ENCODE measurements around the gene MOSMO. TPM values are rescaled to one million over a fixed set of nuclear protein-coding genes. Genes with fewer than 3 reads are reported as not detected.
"Not testable (repeated sequence)": the region's sequence is repeated elsewhere in the genome, so short reads cannot be mapped to it uniquely, and the experiment has no call there.

Gene MOSMO
- total RNA-seq, 1 donor from 2014 or later: 11.4 TPM

DNA sequence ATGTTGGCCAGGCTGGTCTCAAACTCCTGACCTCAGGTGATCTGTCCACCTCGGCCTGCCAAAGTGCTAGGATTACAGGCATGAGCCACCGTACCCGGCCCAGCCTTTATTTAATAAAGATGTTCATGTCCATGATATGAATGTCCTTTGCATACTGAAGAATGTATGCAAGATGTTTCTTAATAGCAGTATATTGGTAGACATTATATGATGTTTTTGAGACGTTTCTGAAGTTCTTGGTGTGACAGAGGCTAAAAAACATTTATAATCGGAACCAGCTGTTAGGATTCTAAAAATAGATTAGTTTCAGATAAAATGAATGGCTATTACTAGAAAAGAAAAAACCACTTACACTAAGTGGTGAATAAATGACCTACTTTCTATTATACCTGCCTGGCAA lies 18.8 kb upstream of the MOSMO start:
- Mint-ChIP-seq H3K27ac (no peak overlapping the region), H3K36me3 (ENCODE audit: low read depth) (peaks cover 22% of the 10 kb centered on the region), H3K27me3 (ENCODE audit: low read depth) (peaks cover 2% of the 10 kb centered on the region), H3K9me3 (no peaks in the 10 kb centered on the region), H3K4me3 (ENCODE audit: low read depth) (no peak overlapping the region), H3K4me1 (ENCODE audit: low read depth) (peaks cover 25% of the 10 kb centered on the region)
- intact Hi-C loops (cut with micrococcal nuclease): no loop called here
- no peak for DNase-seq (ENCODE audit: low spot score)

DNA sequence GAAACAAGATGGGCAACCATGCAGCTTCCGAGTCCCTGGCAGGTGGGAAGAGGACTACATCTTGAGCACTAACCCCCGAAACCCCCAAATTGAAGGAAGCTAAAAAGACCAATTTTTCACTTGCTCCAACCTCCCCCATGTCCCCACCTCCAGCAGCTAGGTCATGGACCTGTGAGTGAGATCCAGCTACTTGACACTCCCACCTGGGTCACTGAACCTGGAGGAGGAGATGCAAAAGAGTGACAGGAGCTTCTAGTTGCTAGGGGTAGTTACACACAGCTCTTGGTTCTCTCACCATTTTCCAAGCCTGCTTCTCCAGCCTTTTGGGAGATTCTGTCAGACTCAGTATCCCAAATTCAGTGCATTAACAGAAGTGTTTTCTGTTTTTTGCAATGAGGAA lies 18.2 kb upstream of the MOSMO start:
- no peaks in the 10 kb centered on the region for H3K9me3 Mint-ChIP-seq
- no peak overlapping the region for H3K4me3 Mint-ChIP-seq (ENCODE audit: low read depth)
- peaks cover 2% of the 10 kb centered on the region for H3K27me3 Mint-ChIP-seq (ENCODE audit: low read depth)
- intact Hi-C loops (cut with micrococcal nuclease): no loop called here
- DNase-seq (ENCODE audit: low spot score): no peak
- no peak overlapping the region for H3K27ac Mint-ChIP-seq
- peaks cover 16% of the 10 kb centered on the region for H3K36me3 Mint-ChIP-seq (ENCODE audit: low read depth)
- peaks cover 25% of the 10 kb centered on the region for H3K4me1 Mint-ChIP-seq (ENCODE audit: low read depth)

DNA sequence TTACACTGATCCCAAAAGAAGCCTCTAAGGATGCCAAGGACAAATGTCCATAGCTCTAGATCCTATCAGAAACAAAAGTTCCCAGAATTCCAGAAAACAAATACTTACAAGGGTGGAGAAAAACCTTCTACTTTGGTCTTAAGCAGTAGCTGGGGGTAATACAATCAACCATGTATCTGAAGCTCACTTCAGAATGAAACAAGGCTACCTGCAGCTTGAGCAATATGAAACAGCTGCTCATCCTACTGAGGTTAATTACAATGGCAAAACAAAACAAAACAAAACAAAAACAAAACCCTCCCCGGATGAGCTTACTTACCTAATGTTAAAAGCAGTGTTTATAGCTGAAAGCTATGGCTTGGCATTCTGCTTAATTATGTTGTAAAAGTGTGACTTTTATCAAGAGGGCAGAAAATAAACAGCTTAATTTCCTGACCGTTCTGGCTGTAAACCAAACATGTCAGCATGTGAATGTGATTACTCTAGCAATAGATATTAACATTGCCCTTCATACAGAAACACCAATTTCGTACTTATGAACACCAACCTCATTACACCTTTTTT lies 17.4 kb upstream of the MOSMO start:
- Mint-ChIP-seq H3K4me3 (ENCODE audit: low read depth) (no peak overlapping the region), H3K36me3 (ENCODE audit: low read depth) (peaks cover 11% of the 10 kb centered on the region), H3K4me1 (ENCODE audit: low read depth) (peaks cover 26% of the 10 kb centered on the region), H3K9me3 (no peaks in the 10 kb centered on the region), H3K27me3 (ENCODE audit: low read depth) (peaks cover 2% of the 10 kb centered on the region), H3K27ac (no peak overlapping the region)
- no peak for DNase-seq (ENCODE audit: low spot score)
- intact Hi-C loops (cut with micrococcal nuclease): no loop called here

DNA sequence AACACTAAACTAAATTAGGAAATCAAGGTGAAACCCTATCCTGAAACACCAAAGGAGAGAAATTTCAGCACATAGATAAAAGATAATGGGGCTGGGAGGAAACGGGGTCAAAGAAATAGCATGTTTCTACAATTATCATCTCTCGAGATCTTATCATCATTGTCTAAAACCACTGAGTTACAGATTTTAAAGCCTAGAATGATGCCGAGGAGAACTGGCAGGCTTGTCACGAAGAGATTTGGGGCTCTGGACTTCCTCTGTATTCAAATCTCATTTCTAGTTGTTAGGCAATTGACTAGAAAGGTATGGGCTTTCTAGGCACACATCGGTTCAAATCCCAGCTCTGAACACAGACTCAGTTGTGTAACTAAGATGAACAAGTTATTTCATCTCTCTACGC lies 16.3 kb upstream of the MOSMO start:
- Mint-ChIP-seq H3K4me1 (ENCODE audit: low read depth) (peaks cover 26% of the 10 kb centered on the region), H3K36me3 (ENCODE audit: low read depth) (peaks cover 5% of the 10 kb centered on the region), H3K27ac (peak overlapping the region; percentile 25), H3K9me3 (no peaks in the 10 kb centered on the region), H3K4me3 (ENCODE audit: low read depth) (no peak overlapping the region), H3K27me3 (ENCODE audit: low read depth) (peaks cover 2% of the 10 kb centered on the region)
- intact Hi-C loops (cut with micrococcal nuclease): no loop called here
- no peak for DNase-seq (ENCODE audit: low spot score)

DNA sequence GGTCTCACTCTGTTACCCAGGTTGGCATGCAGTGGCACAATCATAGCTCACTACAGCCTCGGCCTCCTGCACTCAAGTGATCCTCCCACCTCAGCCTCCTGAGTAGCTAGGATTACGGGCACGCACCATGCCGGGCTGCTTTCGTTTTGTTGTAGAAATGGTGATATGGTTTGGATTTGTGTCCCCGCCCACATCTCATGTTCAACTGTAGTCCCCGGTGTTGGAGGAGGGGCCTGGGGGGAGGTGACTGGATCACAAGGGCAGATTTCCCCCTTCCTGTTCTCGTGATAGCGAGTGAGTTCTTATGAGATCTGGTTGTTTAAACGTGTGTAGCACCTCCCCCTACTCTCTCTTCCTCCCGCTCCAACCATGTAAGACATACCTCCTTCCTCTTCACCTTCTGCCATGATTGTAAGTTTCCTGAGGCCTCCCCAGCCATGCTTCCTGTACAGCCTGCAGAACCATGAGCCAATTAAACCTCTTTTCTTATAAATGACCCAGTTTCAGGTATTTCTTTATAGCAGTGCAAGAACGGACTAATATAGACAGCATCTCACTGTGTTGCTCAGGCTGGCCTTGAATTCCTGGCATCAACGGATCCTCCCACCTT lies 12.9 kb upstream of the MOSMO start:
- Mint-ChIP-seq H3K27ac (no peak overlapping the region), H3K4me1 (ENCODE audit: low read depth) (peaks cover 22% of the 10 kb centered on the region), H3K27me3 (ENCODE audit: low read depth) (peaks cover 2% of the 10 kb centered on the region), H3K4me3 (ENCODE audit: low read depth) (no peak overlapping the region), H3K9me3 (no peaks in the 10 kb centered on the region), H3K36me3 (ENCODE audit: low read depth) (no peaks in the 10 kb centered on the region)
- DNase-seq (ENCODE audit: low spot score): no peak
- intact Hi-C loops (cut with micrococcal nuclease): no loop called here

DNA sequence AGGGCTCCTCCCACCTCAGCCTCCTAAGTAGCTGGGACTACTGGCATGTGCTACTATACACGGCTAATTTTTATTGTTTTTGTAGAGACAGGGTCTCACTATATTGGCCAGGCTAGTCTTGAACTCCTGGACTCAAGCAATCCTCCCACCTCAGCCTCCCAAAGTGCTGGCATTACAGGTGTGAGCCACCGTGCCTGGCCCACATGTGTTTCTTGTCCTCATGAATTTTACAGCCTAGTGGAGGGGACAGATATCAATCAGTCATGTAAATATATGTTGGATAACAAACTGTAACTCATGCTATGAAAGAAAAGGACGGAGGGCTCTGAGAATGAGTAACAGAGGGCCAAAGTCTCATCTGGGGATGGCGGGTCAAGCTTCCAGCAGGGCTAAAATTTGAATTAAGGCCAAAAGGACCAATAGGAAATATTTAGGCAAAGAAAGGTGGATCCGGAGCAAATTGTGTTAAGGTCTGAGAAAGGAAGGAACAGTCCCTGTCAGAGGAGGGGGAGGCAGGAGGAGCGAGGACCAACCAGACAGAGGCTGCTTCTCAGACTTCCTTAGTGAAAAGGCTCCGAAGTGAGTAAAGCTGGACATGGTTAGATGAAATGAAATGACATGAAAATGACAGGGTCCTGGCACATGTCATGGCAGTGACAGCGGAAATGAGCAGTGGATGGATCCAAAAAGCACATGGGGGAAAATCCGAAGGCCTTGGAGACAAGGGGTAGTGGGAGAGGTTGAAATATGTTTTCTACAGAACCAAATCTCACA lies 10.8 kb upstream of the MOSMO start:
- H3K4me1 Mint-ChIP-seq (ENCODE audit: low read depth): peaks cover 15% of the 10 kb centered on the region
- no peaks in the 10 kb centered on the region for H3K36me3 Mint-ChIP-seq (ENCODE audit: low read depth)
- no peak overlapping the region for H3K4me3 Mint-ChIP-seq (ENCODE audit: low read depth)
- no peak overlapping the region for H3K27ac Mint-ChIP-seq
- no peaks in the 10 kb centered on the region for H3K9me3 Mint-ChIP-seq
- intact Hi-C loops (cut with micrococcal nuclease): no loop called here
- DNase-seq (ENCODE audit: low spot score): no peak
- H3K27me3 Mint-ChIP-seq (ENCODE audit: low read depth): peaks cover 2% of the 10 kb centered on the region

DNA sequence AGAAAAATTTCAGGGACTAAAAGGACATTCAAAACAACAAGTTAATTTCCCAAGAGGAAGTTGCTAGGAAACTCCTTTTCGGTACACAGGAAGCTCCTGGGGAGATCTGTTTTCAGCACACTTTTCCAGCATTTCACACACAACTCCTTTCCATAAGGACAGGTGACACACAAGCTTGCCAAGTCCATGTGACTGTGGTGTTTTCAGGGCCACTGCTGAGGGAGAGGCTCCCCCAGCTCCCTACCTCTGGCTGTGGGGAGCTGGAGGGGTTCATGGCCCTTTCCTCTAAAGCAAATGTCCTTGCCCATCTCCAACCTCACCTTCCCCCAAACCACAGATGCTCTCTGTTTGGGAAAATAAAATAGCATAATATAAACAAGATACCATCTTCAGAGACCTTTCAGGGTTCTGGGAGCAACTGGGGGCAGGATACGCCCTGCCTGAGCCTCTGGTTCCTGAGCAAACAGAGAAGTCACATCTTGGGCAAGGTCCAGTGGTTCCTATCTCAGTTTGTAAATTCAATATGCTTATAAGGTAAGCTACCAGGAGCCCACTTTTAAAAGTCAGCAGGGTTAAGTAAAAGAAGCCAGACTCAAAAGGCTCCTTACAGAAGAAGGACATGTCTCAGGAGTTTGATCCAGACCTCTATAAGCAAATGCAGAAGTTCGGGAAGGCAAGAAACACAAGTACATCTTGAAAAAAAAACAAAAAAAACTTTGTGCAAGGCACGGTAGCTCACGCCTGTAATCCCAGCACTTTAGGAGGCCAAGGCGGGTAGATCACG lies 10.0 kb upstream of the MOSMO start:
- Mint-ChIP-seq H3K4me3 (ENCODE audit: low read depth) (no peak overlapping the region), H3K4me1 (ENCODE audit: low read depth) (peaks cover 10% of the 10 kb centered on the region), H3K9me3 (no peaks in the 10 kb centered on the region), H3K36me3 (ENCODE audit: low read depth) (no peaks in the 10 kb centered on the region), H3K27me3 (ENCODE audit: low read depth) (peaks cover 1% of the 10 kb centered on the region), H3K27ac (no peak overlapping the region)
- DNase-seq (ENCODE audit: low spot score): no peak
- intact Hi-C loops (cut with micrococcal nuclease): no loop called here

DNA sequence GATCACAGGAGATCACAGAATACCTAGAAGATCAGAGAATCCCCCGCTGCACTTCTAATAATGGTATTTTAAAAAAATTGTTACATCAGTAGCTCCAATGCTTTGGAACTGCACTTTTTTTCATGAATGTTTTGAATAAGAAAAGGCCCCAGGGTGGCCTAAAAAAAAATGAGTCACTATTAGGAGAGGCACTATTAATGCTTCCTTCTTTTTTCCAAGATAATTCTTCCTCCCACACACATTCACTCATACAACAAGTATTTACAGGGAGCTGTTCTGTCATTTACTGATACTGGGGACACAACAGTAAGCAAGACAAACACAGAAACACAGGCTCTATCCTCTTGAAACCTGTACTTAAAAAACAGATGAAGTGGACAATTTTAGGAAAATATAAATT lies 6.3 kb upstream of the MOSMO start:
- no peaks in the 10 kb centered on the region for H3K36me3 Mint-ChIP-seq (ENCODE audit: low read depth)
- H3K9me3 Mint-ChIP-seq: no peaks in the 10 kb centered on the region
- no peak overlapping the region for H3K27ac Mint-ChIP-seq
- H3K4me1 Mint-ChIP-seq (ENCODE audit: low read depth): peaks cover 11% of the 10 kb centered on the region
- no peak for DNase-seq (ENCODE audit: low spot score)
- no peak overlapping the region for H3K4me3 Mint-ChIP-seq (ENCODE audit: low read depth)
- intact Hi-C loops (cut with micrococcal nuclease): loop anchor here (1.0 to 2.0 kb wide), 3 partner anchors 76 to 187 kb away; no protein-coding TSS in a partner anchor
- H3K27me3 Mint-ChIP-seq (ENCODE audit: low read depth): peaks cover 7% of the 10 kb centered on the region

DNA sequence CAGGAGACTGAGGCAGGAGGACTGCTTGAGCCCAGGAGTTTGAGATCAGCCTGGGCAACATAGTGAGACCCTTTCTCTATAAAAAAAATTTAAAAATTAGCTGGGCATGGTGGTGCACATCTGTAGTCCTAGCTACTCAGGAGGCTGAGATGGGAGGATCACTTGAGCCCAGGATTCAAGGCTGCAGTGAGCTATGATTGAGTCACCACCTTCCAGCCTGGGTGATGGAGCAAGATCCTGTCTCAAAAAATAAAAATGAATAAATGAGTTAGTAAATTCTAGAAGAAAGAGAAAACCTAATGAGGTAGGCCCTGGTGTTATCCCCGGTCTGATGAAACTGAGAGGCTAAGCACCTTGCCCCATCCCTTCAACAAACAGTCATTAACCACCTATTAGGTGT lies 5.9 kb upstream of the MOSMO start:
- intact Hi-C loops (cut with micrococcal nuclease); H3K36me3 Mint-ChIP-seq (ENCODE audit: low read depth); H3K27ac Mint-ChIP-seq; DNase-seq (ENCODE audit: low spot score); H3K9me3 Mint-ChIP-seq; H3K4me3 Mint-ChIP-seq (ENCODE audit: low read depth): not testable (repeated sequence)
- H3K27me3 Mint-ChIP-seq (ENCODE audit: low read depth): peaks cover 11% of the 10 kb centered on the region
- peaks cover 15% of the 10 kb centered on the region for H3K4me1 Mint-ChIP-seq (ENCODE audit: low read depth)

DNA sequence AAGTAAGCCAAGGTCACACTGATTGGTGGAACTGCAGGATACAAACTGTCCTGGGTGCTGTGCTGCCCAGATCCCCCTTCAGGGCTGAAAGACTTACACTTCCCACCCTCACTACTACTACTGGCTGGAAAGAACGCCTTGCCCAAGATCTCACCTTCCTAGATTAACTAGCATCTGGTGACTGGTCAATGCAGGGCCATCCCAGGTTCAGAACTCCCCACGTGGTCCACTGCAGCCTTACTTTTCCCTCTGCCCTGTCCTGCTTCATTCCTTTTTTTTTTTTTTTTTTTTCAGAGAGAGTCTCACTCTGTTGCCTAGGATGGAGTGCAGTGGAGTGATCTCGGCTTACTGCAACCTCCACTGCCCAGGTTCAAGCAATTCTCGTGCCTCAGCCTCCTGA lies 4.7 kb upstream of the MOSMO start:
- Mint-ChIP-seq H3K27ac (no peak overlapping the region), H3K4me3 (ENCODE audit: low read depth) (no peak overlapping the region), H3K27me3 (ENCODE audit: low read depth) (peaks cover 14% of the 10 kb centered on the region), H3K36me3 (ENCODE audit: low read depth) (no peaks in the 10 kb centered on the region), H3K4me1 (ENCODE audit: low read depth) (peaks cover 21% of the 10 kb centered on the region), H3K9me3 (no peaks in the 10 kb centered on the region)
- intact Hi-C loops (cut with micrococcal nuclease): no loop called here
- no peak for DNase-seq (ENCODE audit: low spot score)

DNA sequence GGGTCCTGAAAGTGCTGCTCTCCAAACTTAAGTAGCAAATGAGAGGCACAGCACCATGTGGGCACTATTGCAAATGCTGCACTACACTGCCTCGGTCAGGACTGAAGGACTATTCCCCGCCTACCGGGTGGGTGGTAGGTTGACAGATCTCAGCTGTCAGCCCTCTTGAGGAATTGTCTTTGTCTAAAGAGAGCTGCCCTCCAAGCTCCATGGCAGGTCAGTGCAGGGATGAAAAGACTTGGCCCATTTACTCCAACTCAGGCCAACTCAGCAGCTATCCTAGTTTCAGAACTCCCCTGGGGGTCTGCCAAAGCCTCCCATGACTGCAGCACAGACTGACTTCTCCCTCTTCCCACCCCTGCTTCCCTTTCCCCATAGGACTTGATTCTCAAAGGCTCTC lies 3.6 kb upstream of the MOSMO start:
- H3K27ac Mint-ChIP-seq: no peak overlapping the region
- no peak overlapping the region for H3K4me3 Mint-ChIP-seq (ENCODE audit: low read depth)
- peaks cover 23% of the 10 kb centered on the region for H3K4me1 Mint-ChIP-seq (ENCODE audit: low read depth)
- H3K9me3 Mint-ChIP-seq: no peaks in the 10 kb centered on the region
- intact Hi-C loops (cut with micrococcal nuclease): no loop called here
- no peak for DNase-seq (ENCODE audit: low spot score)
- H3K27me3 Mint-ChIP-seq (ENCODE audit: low read depth): peaks cover 14% of the 10 kb centered on the region
- H3K36me3 Mint-ChIP-seq (ENCODE audit: low read depth): no peaks in the 10 kb centered on the region

DNA sequence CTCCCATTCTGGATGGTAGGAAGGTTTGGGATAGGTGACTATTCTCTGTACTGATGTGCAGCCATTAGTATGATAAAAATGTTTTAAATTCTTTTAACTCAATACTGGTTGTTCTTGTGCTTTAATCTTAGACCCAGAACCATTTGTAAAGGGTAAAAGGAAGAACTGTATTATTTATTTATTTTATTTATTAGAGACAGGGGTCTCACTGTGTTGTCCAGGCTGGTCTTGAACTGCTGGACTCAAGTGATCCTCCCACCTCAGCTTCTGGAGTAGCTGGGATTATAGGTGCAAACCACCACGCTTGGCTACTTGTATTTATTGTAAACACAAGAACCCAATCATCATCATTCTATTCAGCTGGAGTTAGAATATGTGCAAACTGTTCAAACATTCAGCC lies 2.2 kb upstream of the MOSMO start:
- intact Hi-C loops (cut with micrococcal nuclease): loop anchor here (5.0 kb wide), 2 partner anchors 52 to 292 kb away; partner anchors contain the start of gene POLR3E
- peaks cover 6% of the 10 kb centered on the region for H3K36me3 Mint-ChIP-seq (ENCODE audit: low read depth)

More for the DNA sequence above, 2.2 kb upstream of the MOSMO start:
- peaks cover 28% of the 10 kb centered on the region for H3K4me1 Mint-ChIP-seq (ENCODE audit: low read depth)
- no peak overlapping the region for H3K4me3 Mint-ChIP-seq (ENCODE audit: low read depth)
- H3K9me3 Mint-ChIP-seq: no peaks in the 10 kb centered on the region
- DNase-seq (ENCODE audit: low spot score): no peak
- H3K27ac Mint-ChIP-seq: no peak overlapping the region
- H3K27me3 Mint-ChIP-seq (ENCODE audit: low read depth): peaks cover 14% of the 10 kb centered on the region
